HG03196 (cell line): Measurements from ENCODE around the gene MYL7.

Experiments
- ATAC-seq: cut with Tn5 transposase; IDR thresholded peaks from one replicate; pipeline ENCODE4 v1.9.1; 2021; ENCODE audit not compliant: unreplicated experiment

MYL7 gene

GRCh38 chr7:44150966-44151941 is 10.1 kb upstream of the MYL7 start:
- ATAC-seq = no peak

GRCh38 chr7:44150466-44150832 is 9.3 kb upstream of the MYL7 start:
- no peak for ATAC-seq

- no peak for ATAC-seq
Measured at GRCh38 chr7:44149571-44150465, 8.7 kb upstream of the MYL7 start.

- ATAC-seq = no peak
Measured at GRCh38 chr7:44148961-44149536, 7.9 kb upstream of the MYL7 start.

- no peak for ATAC-seq
Measured at GRCh38 chr7:44148166-44148565, 7.0 kb upstream of the MYL7 start.

GRCh38 chr7:44147026-44147991 is 6.2 kb upstream of the MYL7 start:
- ATAC-seq = no peak

GRCh38 chr7:44145969-44146911 is 5.1 kb upstream of the MYL7 start:
- no peak for ATAC-seq

- no peak for ATAC-seq
Measured at GRCh38 chr7:44145479-44145968, 4.4 kb upstream of the MYL7 start.

- ATAC-seq = no peak
Measured at GRCh38 chr7:44144968-44145478, 3.9 kb upstream of the MYL7 start.

- ATAC-seq = no peak
Measured at GRCh38 chr7:44144426-44144967, 3.4 kb upstream of the MYL7 start.

GRCh38 chr7:44143646-44144250 is 2.6 kb upstream of the MYL7 start:
- ATAC-seq = no peak

GRCh38 chr7:44142028-44142427 is 896 bp upstream of the MYL7 start:
- ATAC-seq = no peak

GRCh38 chr7:44140341-44140740 is 791 bp downstream of the MYL7 start:
- ATAC-seq = no peak

GRCh38 chr7:44139311-44140010 is 1.7 kb downstream of the MYL7 start:
- ATAC-seq = no peak

GRCh38 chr7:44138698-44139097 is 2.4 kb downstream of the MYL7 start:
- no peak for ATAC-seq

GRCh38 chr7:44136731-44137130 is 4.4 kb downstream of the MYL7 start:
- no peak for ATAC-seq

- ATAC-seq = no peak
Measured at GRCh38 chr7:44134943-44135628, 6.0 kb downstream of the MYL7 start.
